Stimulated activated CD8-positive, alpha-beta memory T cell treated with anti-CD3 and anti-CD28 coated beads, Interleukin-15, amount 100 ng/mL, for 24 hours (primary cell): Measurements from ENCODE around the gene PRAMEF1.
"Not testable (repeated sequence)": the region's sequence is repeated elsewhere in the genome, so short reads cannot be mapped to it uniquely, and the experiment has no call there.

Experiments used
- DNase-seq: peaks from one replicate; pipeline ENCODE4 v3.0.0-alpha.2; 2020; ENCODE audit warnings: low read depth

The PRAMEF1 gene

DNA sequence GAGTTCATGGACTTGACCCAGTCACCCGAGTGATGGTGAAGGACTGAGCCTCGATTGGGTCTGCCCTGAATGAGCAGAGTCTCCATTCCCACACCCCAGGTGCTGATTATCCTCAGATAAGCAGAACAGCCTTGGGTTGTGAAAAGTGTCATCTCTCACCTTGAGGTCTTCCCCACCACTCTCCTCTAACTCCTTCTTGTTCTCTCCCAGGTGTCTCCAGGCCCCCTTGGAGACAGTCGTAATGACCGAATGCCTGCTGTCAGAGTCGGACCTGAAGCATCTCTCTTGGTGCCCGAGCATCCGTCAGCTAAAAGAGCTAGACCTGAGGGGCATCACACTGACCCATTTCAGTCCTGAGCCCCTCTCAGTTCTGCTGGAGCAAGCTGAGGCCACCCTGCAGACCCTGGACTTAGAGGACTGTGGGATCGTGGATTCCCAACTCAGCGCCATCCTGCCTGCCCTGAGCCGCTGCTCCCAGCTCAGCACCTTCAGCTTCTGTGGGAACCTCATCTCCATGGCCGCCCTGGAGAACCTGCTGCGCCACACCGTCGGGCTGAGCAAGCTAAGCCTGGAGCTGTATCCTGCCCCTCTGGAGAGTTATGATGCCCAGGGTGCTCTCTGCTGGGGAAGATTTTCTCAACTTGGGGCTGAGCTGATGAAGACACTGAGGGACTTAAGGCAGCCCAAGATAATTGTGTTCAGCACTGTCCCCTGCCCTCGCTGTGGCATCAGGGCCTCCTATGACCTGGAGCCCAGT, 14.2 kb upstream of the PRAMEF1 start:
- no peak for DNase-seq

DNA sequence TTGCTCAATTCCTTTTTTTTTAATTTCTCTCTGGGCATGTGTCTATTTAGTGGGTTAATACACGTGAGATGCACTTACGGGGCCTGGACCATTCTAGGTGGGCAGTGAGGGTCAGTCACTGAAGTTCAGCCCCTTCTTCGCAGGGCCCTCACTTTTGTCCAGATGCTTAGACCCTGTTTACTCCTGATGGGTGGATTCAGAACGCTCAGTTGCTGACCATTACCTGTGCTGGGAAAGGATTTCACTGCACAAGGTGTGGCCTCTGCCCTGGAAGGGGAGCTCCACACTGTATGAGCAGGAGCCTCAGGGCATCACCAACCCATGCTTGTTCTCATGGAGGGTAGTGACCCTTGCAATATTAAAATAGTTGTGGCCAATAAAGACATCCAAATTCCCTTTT, 13.1 kb upstream of the PRAMEF1 start:
- DNase-seq: no peak

DNA sequence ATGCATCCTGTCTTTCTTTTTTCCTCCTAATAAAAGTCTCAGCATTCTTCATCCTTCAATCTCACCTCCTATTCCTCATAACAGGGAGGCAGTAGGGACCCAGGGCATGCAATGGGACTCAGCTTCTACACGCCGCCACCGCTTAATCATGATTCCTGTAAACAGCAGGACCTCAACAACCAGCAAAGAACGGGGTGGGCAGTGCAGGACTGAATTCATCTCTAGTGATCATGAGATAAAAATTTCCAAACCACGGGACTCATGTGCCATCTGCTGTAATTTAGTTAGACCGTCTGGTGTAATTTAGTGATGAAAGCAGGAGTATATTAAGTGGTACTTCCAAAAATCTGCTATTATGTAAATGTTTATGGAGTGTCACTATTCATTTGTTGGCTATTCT, 12.3 kb upstream of the PRAMEF1 start:
- DNase-seq: no peak

DNA sequence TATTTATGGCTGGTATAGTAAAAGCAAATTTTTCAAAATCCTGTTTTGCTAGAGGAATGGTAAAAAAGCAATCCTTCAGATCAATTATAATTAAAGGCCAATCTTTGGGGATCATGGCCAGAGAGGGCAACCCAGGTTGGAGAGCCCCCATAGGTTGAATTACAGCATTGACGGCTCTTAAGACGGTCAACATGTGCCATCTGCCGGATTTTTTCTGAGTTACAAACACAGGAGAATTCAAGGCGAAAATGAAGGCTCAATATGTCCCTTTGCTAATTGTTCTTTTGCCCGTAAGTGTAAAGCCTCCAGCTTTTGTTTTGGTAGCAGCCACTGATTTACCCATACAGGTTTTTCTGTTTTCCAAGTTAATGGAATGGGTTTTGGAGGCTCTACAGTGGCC, 9.7 kb upstream of the PRAMEF1 start:
- not testable (repeated sequence) for DNase-seq

DNA sequence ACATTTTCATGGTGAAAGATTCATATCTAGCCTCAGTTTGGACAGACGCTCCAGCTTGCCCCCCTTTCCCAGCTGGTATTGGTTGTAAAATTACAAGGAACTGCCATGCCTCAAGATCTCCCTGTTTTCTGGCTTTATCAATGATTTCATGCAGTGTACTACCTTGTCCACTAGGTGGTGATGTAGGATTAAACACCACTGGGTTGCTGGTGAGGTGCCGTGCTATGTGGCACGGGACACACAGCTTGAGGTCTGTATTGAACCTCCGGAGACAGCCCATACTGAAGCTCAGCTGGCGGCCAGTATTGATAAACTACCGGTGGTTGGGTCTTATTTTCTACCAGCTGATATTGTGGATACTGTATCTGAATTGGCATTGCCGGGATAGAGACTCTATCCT, 7.4 kb upstream of the PRAMEF1 start:
- DNase-seq: not testable (repeated sequence)

DNA sequence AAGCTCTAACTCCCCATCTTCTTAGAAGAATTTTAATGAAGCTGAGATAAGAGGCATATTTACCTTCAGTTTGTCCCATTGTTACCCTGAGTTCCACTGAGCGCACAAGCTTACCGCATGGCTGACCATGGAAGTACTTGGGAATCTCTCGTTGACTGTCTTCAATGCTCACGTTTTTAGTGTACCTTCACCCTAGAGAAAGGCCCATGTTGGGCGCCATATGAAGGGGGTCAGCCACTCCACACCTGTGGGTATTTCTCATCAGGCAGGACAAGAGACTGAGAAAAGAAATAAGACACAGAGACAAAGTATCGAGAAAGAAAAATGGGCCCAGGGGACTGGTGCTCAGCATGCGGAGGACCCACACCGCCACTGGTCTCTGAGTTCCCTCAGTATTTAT, 6.5 kb upstream of the PRAMEF1 start:
- DNase-seq: not testable (repeated sequence)

DNA sequence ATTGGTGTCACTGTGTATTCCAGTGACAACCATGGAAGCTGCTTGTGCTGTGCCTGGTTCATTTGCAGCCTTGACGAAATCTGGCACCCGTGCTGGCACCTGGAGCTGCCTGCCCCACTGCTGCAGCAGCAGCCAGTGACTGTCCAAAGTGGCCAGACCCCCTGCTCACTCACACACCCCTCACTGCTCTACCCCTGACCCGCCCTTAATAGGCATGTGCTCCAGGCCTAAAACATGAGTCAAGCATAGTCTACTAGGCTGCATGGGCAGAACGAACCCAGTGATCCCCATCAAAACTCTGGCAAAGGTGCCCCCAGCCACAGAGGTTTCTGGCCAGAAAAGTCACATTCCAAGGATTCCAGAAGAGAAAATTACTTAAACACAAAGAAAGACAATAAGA, 7.7 kb downstream of the PRAMEF1 start:
- no peak for DNase-seq

DNA sequence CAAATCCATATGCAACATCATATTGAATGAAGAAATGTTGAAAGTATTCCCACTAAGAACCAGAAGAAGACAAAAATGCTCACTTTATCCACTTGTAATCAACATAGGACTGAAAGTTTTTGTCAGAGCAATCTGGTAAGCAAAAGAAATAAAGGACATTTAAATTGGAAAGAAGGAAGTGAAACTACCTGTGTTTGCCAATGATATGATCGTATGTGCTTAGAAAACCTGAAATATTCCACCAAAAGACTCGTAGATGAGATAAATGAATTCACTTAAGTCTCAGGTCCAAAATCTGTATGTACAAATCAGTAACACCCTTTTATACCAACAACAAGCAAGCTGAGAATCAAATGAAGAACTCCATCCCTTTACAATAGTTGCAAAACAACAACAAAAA, 8.5 kb downstream of the PRAMEF1 start:
- no peak for DNase-seq

DNA sequence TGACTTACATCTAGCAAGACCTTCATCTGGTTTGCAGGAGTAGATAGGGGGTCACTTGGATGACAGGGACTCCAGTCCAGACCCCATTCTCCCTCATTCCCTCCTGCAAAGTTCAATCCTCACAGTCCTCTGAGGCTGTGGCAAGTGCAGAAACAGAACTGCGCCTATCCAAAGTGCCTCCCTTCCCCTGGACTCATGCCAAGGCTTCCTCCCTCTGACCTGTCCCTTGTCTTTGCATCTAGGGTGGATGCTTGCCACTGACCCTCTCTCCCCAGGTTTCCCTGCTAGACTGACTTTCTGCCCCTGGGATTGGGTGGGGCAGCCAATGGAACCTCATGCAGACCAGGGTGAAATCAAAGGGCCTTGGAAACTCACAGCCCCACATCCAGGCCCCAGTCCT, 18.7 kb downstream of the PRAMEF1 start:
- DNase-seq: no peak

DNA sequence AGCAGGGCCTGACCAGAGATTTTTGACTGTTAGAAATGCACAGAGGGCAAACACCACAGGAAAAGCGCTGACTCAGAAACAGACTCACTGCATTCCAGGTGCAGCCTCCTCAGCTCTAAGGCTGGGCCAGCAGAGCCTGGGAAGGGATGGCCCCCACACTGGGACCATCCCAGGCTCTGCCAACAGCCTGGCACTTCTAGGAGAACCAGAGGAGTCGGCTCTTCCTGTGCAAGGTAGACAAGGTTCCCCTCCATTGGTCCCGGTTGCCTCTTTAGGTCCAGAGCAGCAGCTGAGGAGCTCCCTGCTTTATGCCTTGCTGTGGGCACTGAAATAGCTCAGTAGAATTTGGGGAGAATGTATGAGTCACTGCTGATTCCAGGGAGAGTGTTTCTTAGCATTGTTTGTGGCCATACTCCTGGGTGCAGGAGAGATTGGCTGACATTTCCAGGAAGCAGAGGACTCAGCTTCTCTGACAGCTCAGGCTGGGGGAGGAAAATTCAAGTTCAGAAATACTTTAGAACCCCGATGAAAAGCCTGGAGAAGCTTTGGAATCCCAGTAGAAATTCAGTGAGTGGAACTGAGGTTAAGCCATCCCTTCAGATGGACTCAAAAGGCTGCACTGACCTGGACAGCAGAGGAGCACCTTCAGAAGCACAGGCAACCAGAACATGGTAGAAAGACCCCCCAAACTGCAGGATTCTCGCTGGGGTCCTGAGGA, 19.7 kb downstream of the PRAMEF1 start:
- DNase-seq: no peak

DNA sequence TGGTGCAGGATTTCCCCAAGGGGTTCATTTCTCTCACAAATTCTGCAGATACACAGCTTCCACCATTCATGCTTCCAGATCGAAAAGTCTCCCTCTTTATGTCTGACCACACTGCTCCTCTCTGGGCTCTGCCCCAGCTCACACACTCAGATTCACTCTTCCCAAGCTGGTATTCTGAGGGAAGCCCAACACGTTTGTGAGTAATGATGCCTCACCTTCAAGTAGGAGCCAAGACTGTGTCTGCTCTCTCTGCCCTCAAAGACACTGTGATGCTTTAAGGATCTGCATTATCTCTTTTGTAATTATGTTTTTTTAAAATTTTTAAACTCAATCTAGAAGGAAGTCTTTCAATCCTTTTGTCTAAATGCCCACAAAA, 20.2 kb downstream of the PRAMEF1 start:
- no peak for DNase-seq

DNA sequence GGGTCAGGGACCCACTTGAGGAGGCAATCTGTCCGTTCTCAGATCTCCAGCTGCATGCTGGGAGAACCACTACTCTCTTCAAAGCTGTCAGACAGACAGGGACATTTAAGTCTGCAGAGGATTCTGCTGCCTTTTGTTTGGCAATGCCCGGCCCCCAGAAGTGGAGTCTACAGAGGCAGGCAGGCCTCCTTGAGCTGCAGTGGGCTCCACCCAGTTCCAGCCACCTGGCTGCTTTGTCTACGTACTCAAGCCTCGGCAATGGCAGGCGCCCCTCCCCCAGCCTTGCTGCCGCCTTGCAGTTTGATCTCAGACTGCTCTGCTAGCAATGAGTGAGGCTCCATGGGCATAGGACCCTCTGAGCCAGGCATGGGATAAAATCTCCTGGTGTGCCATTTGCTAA, 27.9 kb downstream of the PRAMEF1 start:
- not testable (repeated sequence) for DNase-seq

DNA sequence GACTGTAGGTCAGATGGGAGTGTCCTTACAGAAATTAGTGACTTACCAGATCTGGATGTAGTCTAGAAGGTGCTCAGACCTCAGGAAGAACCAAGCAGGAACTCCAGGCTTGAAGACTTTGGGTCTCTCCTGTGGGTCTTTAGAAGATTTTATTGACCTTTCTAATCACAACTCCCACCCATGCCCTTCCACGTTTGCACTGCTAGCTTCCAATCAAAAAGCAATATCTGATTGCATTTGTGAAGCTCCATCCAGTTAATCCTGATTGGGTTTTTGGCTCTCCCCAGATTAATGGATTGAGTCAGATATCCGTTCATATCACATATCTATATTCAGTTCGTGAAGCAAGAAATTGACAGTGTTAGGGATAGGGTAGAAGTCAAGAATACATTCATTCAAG, 40.1 kb downstream of the PRAMEF1 start, which contains the start of gene PRAMEF11:
Gene PRAMEF11, minus strand, starts transcription at position 101 of the 400 bp plus-strand sequence. CDS start 2,621 bp downstream, outside the sequence.
- DNase-seq: not testable (repeated sequence)

DNA sequence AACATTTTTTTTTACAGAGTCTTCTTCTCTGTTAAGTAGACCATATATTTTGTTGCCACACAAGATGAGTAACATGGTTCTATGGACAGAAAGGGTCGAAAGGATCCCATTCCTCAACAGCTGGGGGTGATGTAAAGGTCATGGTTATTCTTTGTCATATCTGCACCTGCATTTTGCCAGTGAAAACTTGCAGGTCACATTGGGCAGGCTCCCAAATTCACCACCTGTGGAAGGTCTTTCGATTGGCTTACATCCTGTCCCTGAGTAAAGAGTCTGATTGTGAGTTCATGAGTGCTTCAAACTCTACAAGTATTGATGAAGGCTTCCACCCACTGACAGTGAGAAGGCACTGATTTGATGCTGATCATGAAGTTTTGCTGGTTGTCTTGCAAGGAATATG, 42.1 kb downstream of the PRAMEF1 start:
- not testable (repeated sequence) for DNase-seq
